H1 (cell line): ENCODE data around the gene RFX1. TPM values are rescaled to one million over a fixed set of nuclear protein-coding genes. Genes with fewer than 3 reads are reported as not detected.
A peak's percentile ranks its signal among the peaks of the same experiment; 100 is the strongest.

ENCODE experiments used
- CTCF ChIA-PET: fragments of 300-600 bp; sonication (Branson Sonifier 250); formaldehyde crosslinking; loops from one replicate; lab custom pipeline; 2021; ENCODE audit not compliant: partially characterized antibody; lab: Charles Lee
- POLR2A ChIA-PET: fragments of 300-600 bp; sonication (Branson Sonifier 250); formaldehyde crosslinking; loops from one replicate; lab custom pipeline; 2021; ENCODE audit warnings: inconsistent platforms; ENCODE audit not compliant: partially characterized antibody; lab: Charles Lee
- DNase-seq, 2 experiments: peaks; one replicate each; pipeline versions ENCODE4 v3.0.0 to v3.0.0-alpha.2; 2010 to 2022; ENCODE audit warnings: low spot score in 2 of 2, low read depth in 1 of 2, mixed read lengths in 1 of 2
- FAIRE-seq: peaks from 2 replicates; lab custom pipeline; 2011; peaks lifted over from hg19 to GRCh38; lab: Jason Lieb, UNC
- H2AFZ ChIP-seq: 2 replicates; pipeline ENCODE4 v1.8.1; 2012; ENCODE audit warnings: low read length, inconsistent platforms
- H2AK5ac ChIP-seq: 2 replicates; pipeline ENCODE4 v1.6.1; 2013; ENCODE audit warnings: low read depth, low read length
- H2BK120ac ChIP-seq: replicated peaks from 2 replicates; pipeline ENCODE3; 2013; ENCODE audit warnings: low read depth, low read length, inconsistent platforms
- H2BK12ac ChIP-seq: 2 replicates; pipeline ENCODE4 v1.6.1; 2013; ENCODE audit warnings: low read depth, low read length
- H2BK15ac ChIP-seq: 2 replicates; pipeline ENCODE4 v1.6.1; 2013; ENCODE audit warnings: low read length
- H2BK20ac ChIP-seq: 2 replicates; pipeline ENCODE4 v1.6.1; 2013; ENCODE audit warnings: low read length
- H2BK5ac ChIP-seq: 2 replicates; pipeline ENCODE4 v1.6.1; 2013; ENCODE audit warnings: low read depth, low read length
- H3K14ac ChIP-seq: 2 replicates; pipeline ENCODE4 v1.6.1; 2013; ENCODE audit warnings: inconsistent platforms; ENCODE audit not compliant: insufficient read length
- H3K18ac ChIP-seq: 2 replicates; pipeline ENCODE4 v1.6.1; 2013; ENCODE audit warnings: low read length; ENCODE audit errors: extremely low read depth
- H3K23ac ChIP-seq: 2 replicates; pipeline ENCODE4 v1.6.1; 2013; ENCODE audit warnings: inconsistent platforms; ENCODE audit not compliant: insufficient read length
- H3K23me2 ChIP-seq: 2 replicates; pipeline ENCODE4 v1.6.1; 2013; ENCODE audit warnings: low read depth, low read length
- H3K27ac ChIP-seq: 2 replicates; pipeline ENCODE4 v1.6.1; 2011; ENCODE audit warnings: low read depth, low read length, inconsistent platforms
- H3K27me3 ChIP-seq, 4 experiments: replicated peaks in 1 of 4; 1 replicate in 1 of 4; 2 replicates in 3 of 4; pipeline versions ENCODE4 v1.6.1 to v1.8.1; 2011 to 2013; ENCODE audit warnings: low read length in 3 of 4, mild to moderate bottlenecking in 3 of 4, inconsistent platforms in 2 of 4, mixed read lengths in 2 of 4, moderate library complexity in 1 of 4; ENCODE audit not compliant: control insufficient read depth in 3 of 4, insufficient read depth in 3 of 4; ENCODE audit errors: extremely low read depth in 1 of 4
- H3K36me3 ChIP-seq, 4 experiments: 2 replicates each; pipeline versions ENCODE4 v1.6.1 to v1.8.1; 2011 to 2013; ENCODE audit warnings: mild to moderate bottlenecking in 4 of 4, low read length in 3 of 4, moderate library complexity in 2 of 4, control low read depth in 1 of 4, inconsistent platforms in 1 of 4; ENCODE audit not compliant: insufficient read depth in 4 of 4, control insufficient read depth in 2 of 4
- H3K4ac ChIP-seq: replicated peaks from 2 replicates; pipeline ENCODE3; 2013; ENCODE audit warnings: low read length, low read depth, mixed read lengths, inconsistent platforms; ENCODE audit not compliant: insufficient read length
- H3K4me1 ChIP-seq, 4 experiments: replicated peaks in 1 of 4; 1 replicate in 1 of 4; 2 replicates in 3 of 4; pipeline versions ENCODE4 v1.6.1 to v1.8.1; 2011 to 2013; ENCODE audit warnings: low read length in 3 of 4, inconsistent platforms in 2 of 4, mixed read lengths in 1 of 4; ENCODE audit not compliant: insufficient read depth in 4 of 4, control insufficient read depth in 3 of 4
- H3K4me2 ChIP-seq, 2 experiments: 2 replicates each; pipeline versions ENCODE4 v1.6.1 to v1.8.1; 2011 to 2013; ENCODE audit warnings: low read depth in 2 of 2, low read length in 2 of 2, control low read depth in 1 of 2, inconsistent platforms in 1 of 2, mild to moderate bottlenecking in 1 of 2; ENCODE audit not compliant: insufficient read depth in 1 of 2
- H3K4me3 ChIP-seq, 4 experiments: fragments of 200-600, 300-600 bp in 1 of 4; sonication (generic), shearing (Covaris generic), sonication (Bioruptor Twin) in 1 of 4; 2 replicates each; pipeline versions ENCODE4 v1.5.1 to v1.8.1; 2011 to 2016; ENCODE audit warnings: low read length in 4 of 4, low read depth in 3 of 4, control low read depth in 2 of 4, inconsistent platforms in 2 of 4, mild to moderate bottlenecking in 2 of 4, mixed read lengths in 1 of 4, moderate library complexity in 1 of 4; ENCODE audit not compliant: insufficient read depth in 2 of 4; ENCODE audit errors: extremely low read depth in 1 of 4
- H3K56ac ChIP-seq: replicated peaks from 2 replicates; pipeline ENCODE3; 2013; ENCODE audit warnings: low read depth, mild to moderate bottlenecking, mixed read lengths, low read length, inconsistent platforms; ENCODE audit not compliant: insufficient read length
- H3K79me1 ChIP-seq: 2 replicates; pipeline ENCODE4 v1.6.1; 2013; ENCODE audit warnings: low read depth, low read length, control low read depth
- H3K79me2 ChIP-seq, 2 experiments: 2 replicates each; pipeline versions ENCODE4 v1.6.1 to v1.8.1; 2012 to 2013; ENCODE audit warnings: low read length in 2 of 2, mild to moderate bottlenecking in 2 of 2, inconsistent platforms in 1 of 2; ENCODE audit not compliant: insufficient read depth in 2 of 2, control insufficient read depth in 1 of 2
- H3K9ac ChIP-seq, 4 experiments: replicated peaks in 1 of 4; 1 replicate in 1 of 4; 2 replicates in 3 of 4; pipeline versions ENCODE4 v1.6.1 to v1.8.1; 2011 to 2013; ENCODE audit warnings: low read depth in 3 of 4, low read length in 3 of 4, control low read depth in 2 of 4, mild to moderate bottlenecking in 2 of 4, moderate library complexity in 2 of 4, inconsistent platforms in 1 of 4; ENCODE audit errors: extremely low read depth in 1 of 4
- H3K9me3 ChIP-seq, 2 experiments: 2 replicates each; pipeline versions ENCODE4 v1.6.1 to v1.8.1; 2012 to 2013; ENCODE audit warnings: mild to moderate bottlenecking in 2 of 2, moderate library complexity in 2 of 2, control low read depth in 1 of 2, inconsistent platforms in 1 of 2, low read depth in 1 of 2, low read length in 1 of 2, mixed read lengths in 1 of 2; ENCODE audit not compliant: insufficient read depth in 2 of 2
- H4K20me1 ChIP-seq, 2 experiments: replicated peaks in 1 of 2; 2 replicates each; pipeline versions ENCODE3 to v1.8.1; 2011 to 2013; ENCODE audit warnings: inconsistent platforms in 2 of 2, low read length in 2 of 2, mild to moderate bottlenecking in 1 of 2; ENCODE audit not compliant: insufficient read depth in 2 of 2, control insufficient read depth in 1 of 2
- H4K5ac ChIP-seq: 2 replicates; pipeline ENCODE4 v1.6.1; 2013; ENCODE audit warnings: low read length, low read depth, mixed read lengths, inconsistent platforms; ENCODE audit not compliant: insufficient read length
- H4K8ac ChIP-seq: 2 replicates; pipeline ENCODE4 v1.8.0; 2013; ENCODE audit warnings: mild to moderate bottlenecking, moderate library complexity, low read length, inconsistent platforms; ENCODE audit not compliant: insufficient read depth; ENCODE audit errors: extremely low read depth
- H4K91ac ChIP-seq: replicated peaks from 2 replicates; pipeline ENCODE3; 2013; ENCODE audit warnings: low read length, mixed read lengths, inconsistent platforms; ENCODE audit not compliant: insufficient read length
- KDM1A ChIP-seq: fragments of 200-600, 300-600 bp; sonication (generic); IDR thresholded peaks from 2 replicates; pipeline ENCODE4 v1.7.1; 2016; ENCODE audit warnings: mild to moderate bottlenecking, low read length, borderline replicate concordance
- SIN3A ChIP-seq, 2 experiments: IDR thresholded peaks in 1 of 2; conservative IDR thresholded peaks in 1 of 2; 2 replicates each; pipeline ENCODE4 v1.6.1; 2011 to 2012; ENCODE audit warnings: low read length in 2 of 2, improper control_type of control experiment in 1 of 2, low read depth in 1 of 2, mild to moderate bottlenecking in 1 of 2
- WGBS, 2 experiments: shearing (Covaris generic) in 1 of 2; methylation state at CpG; one replicate each; pipeline versions ENCODE4 v1.1.6 to v1.1.7; 2013 to 2015; ENCODE audit warnings: low lambda C conversion rate in 2 of 2, mixed read lengths in 2 of 2, inconsistent platforms in 1 of 2, low coverage in 1 of 2, missing lambda C conversion rate in 1 of 2; ENCODE audit not compliant: insufficient replicate concordance in 2 of 2, insufficient coverage in 1 of 2, insufficient read length in 1 of 2; ENCODE audit errors: extremely low coverage in 1 of 2, missing lambda C conversion rate in 1 of 2; 5-methylcytosine and 5-hydroxymethylcytosine counted together
- polyA plus RNA-seq, 7 experiments: library from polyadenylated mRNA; depleted of rRNA in 3 of 7; stranded (reverse) in 5 of 7; unstranded in 2 of 7; fragments of >200 nt in 5 of 7; fragments of 200-250 nt in 2 of 7; gene quantifications; 1 replicate in 5 of 7; 2 replicates in 1 of 7; 4 replicates in 1 of 7; pipeline versions ENCODE4 v1.2.1 to v1.2.3, GENCODE V29; 2011 to 2013; ENCODE audit warnings: missing spikeins in 2 of 7, mixed read lengths in 2 of 7
- total RNA-seq: library from RNA; stranded (reverse); fragmentation: NEBNext Ultra II Directional; extraction: Animal tissue kit (Norgen Biotek cat#: 25700); gene quantifications from 2 replicates; pipeline ENCODE4 v1.2.1, GENCODE V29; 2021

Gene RFX1
- total and polyA plus RNA-seq, 2 of the 8 experiments (the other 6 are each of a cell fraction or from before 2014, with no cell fraction given) = 4.9 to 17.0 TPM

- H2BK5ac ChIP-seq = no peak overlapping the region
- no peaks in the 10 kb centered on the region for H3K9me3 ChIP-seq
- no peak overlapping the region for H2BK12ac ChIP-seq
- no peak overlapping the region for H3K4me3 ChIP-seq
- no peak overlapping the region for H3K27ac ChIP-seq
- H2AK5ac ChIP-seq = 0 out of 2 replicates have a peak overlapping the region, but pooled peaks have one; percentile 53
- H2BK120ac ChIP-seq = no peak overlapping the region
- H2AFZ ChIP-seq = no peak overlapping the region
- H4K20me1 ChIP-seq = no peaks in the 10 kb centered on the region
- FAIRE-seq (no peak), DNase-seq (no peak)
- H4K91ac ChIP-seq = no peak overlapping the region
- no peaks in the 10 kb centered on the region for H3K79me2 ChIP-seq
- H3K23me2 ChIP-seq = no peaks in the 10 kb centered on the region
- no peak overlapping the region for H3K56ac ChIP-seq
- no peak overlapping the region for H4K8ac ChIP-seq
- CTCF ChIA-PET = interaction anchor here (0.8 to 5.0 kb wide), 6 partner anchors 7 to 86 kb away, joined by 3 to 39 read pairs (median 10); partner anchors contain the start of gene IL27RA
- no peak overlapping the region for H3K14ac ChIP-seq
- no peak overlapping the region for H3K9ac ChIP-seq
- no peak overlapping the region for H3K4me2 ChIP-seq
- no peak overlapping the region for H2BK20ac ChIP-seq
- 84% methylated on average over 7 of the region's 7 CpGs; no CpG with 5 or more reads in 1 of the 2 experiments for WGBS, 2 experiments
- H4K5ac ChIP-seq = no peak overlapping the region
- H3K18ac ChIP-seq = no peak overlapping the region
- peak; percentile 43; the same call in 1 of the 2 replicates for TF ChIP-seq KDM1A
- no peak for TF ChIP-seq SIN3A (conservative IDR thresholded peaks at IDR 0.05 in 1 of 2, IDR thresholded peaks at IDR 0.05 in 1 of 2; ENCODE audit: low read depth in 1 of 2, low read length in 2 of 2)
- H3K27me3 ChIP-seq = no peaks in the 10 kb centered on the region
- no peaks in the 10 kb centered on the region for H3K36me3 ChIP-seq
- no peaks in the 10 kb centered on the region for H3K79me1 ChIP-seq
- H2BK15ac ChIP-seq = no peak overlapping the region
- H3K23ac ChIP-seq = no peak overlapping the region
- no peak overlapping the region for H3K4ac ChIP-seq
- H3K4me1 ChIP-seq = no peaks in the 10 kb centered on the region
- POLR2A ChIA-PET = interaction anchor here (0.7 kb wide), 1 partner anchor 87 kb away, joined by 3 read pairs; the partner anchor contains the start of gene DCAF15
These were observed 33.1 kb upstream of the RFX1 start for GRCh38 chr19:14039181-14039580.
